ENCODE measurements around the gene MRPL52.
"Not testable (repeated sequence)": the region's sequence is repeated elsewhere in the genome, so short reads cannot be mapped to it uniquely, and the experiment has no call there.

The MRPL52 gene

DNA sequence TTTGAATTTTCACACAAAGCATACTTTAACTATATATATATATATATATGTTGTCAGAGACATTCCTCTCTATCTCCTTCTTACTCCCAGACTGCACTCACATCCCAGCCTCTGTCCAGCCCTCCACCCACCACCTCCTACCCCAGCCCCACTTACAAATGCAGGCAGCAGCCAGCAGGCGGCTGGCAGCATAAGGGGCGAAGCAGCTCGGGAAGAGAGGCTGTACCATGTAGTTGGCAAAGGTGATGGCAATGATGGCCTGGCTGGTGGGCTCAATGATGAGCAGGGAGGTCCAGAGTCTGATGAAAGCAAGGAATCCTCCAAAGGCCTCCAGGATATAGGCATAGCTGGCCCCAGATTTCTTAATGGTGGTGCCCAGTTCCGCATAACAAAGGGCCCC lies 16.9 kb upstream of the MRPL52 start:
- no peak for FAIRE-seq

DNA sequence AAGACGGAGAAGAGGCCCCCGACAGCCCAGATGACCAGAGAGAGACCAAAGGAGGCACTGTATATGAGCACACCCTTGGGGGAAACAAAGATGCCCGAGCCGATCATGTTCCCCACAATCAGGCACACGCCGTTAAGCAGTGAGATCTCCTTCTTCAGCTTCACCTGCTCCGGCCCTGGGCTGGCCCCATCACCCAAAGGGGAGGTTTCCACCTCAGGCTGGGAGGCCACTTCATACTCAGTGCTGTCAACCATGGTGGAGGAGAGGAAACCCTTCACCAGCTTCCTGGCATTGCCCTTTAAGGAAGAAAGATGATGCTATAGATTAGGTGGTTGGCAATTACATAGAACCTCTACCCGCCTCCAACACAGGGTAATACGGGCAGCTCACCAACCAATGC lies 16.5 kb upstream of the MRPL52 start:
- FAIRE-seq: no peak

DNA sequence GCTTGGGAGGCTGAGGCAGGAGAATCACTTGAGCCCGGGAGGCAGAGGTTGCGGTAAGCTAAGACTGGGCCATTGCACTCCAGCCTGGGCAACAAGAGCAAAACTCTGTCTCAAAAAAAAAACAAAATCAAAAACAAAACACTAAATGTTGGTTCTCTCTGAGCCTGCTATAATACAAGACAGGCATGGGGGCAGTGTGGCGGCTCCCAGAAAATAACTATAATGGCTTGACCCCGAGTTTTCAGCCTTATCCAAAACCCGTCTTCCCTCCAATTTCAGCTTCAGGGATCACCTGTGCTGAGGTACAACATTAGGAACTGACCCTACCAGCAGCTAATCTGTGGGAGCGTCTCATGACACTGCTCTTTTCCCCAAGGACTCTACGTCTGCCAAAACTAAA lies 15.3 kb upstream of the MRPL52 start:
- no peak for FAIRE-seq

DNA sequence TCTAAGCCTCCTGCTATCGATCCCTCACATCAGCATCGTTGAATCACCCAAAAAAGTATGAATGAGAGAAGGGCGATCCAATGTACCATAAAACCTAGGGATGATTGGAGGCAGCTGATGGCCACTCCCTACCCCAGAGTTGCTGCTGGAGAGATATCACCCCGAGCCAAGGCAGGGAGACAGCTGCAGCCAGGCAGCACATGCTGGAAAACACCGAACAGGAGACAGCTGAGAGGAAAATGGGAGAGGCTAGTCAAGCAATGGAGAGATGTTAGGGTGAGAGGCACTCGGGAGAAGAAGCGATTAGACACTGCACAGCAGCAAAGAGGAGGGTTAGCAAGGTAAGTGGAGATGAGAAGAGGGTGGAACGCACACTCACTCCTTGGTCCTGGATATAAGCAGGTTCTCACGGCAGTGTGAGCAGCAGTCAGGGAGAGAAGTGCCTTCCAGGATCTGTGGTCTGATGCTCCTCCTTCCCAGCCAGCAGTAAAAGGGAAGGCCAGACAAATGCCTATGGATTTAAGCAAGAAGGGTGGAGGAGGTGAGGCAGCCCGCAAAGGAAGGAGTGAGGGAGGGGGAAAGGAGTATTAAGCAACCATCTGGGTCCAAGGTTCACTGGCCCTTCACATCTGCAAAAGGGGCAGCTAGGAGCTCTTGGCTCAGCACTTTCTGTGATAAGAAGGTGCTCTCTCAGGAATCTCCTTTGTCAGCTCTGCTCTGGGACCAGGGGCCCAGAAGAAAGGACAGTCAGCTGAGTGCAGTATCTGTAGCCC lies 14.6 kb upstream of the MRPL52 start, which contains the start of gene SLC7A7:
Gene SLC7A7, minus strand, starts transcription at position 495 of the 773 bp plus-strand sequence. CDS start 2,037 bp downstream, outside the sequence.
- no peak for FAIRE-seq

DNA sequence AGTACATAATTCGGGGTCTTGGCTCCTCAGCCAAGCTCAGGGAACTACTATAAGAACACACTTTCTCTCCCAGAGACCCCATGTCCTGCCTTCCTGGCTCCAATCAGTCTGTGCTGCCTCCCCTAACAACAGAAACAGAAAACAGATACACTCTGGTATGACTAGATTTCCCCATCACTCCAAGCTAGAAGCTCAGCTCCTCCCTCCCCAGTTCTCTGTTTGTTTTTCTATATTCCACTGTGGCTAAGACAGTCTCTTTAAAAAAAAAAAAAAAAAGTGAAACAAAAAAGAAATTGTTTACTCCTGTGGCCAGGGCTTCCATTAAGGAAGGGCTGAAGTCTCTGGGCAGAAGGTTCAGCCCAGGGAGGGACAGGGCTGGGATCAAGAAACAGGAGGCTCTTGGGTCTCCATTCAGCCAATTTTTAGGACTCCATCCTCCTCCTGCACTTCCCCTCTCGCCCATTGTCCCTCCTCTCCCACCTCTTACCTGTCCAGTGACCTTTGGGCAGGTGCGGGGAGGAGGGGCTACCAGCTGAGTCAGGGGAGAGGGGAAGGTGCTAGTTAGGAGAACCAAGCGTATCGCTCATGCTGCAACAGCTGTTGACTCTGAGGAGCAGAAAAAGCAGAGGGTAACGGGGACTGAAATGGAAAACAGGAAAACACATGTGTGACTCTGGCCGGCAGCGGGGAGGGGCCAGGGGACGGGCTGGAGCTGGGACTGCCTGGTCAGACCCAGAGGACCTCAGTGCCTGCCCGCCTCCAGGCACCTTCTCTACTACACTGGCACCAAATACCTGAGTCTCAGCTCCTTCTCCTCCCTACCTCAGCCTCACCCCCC lies 10.3 kb upstream of the MRPL52 start:
- no peak for FAIRE-seq

DNA sequence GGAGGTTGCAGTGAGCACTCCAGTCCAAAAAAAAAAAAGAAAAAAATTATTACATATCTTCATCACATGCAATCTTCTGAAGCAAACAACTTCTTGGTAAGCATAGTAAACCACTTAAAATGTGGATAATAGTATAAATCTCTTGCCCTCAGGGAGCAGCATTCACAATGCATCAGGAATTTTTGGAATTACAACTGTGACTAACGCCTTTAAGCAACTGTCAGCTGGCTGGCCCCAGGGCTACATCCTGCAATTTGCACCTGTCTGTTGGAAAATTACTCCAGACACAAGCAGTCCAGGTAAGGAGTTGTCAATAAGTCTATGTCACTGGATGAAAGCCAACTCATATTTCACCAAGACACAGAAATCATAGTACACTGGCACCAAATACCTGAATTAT lies 9.0 kb upstream of the MRPL52 start:
- FAIRE-seq: no peak

DNA sequence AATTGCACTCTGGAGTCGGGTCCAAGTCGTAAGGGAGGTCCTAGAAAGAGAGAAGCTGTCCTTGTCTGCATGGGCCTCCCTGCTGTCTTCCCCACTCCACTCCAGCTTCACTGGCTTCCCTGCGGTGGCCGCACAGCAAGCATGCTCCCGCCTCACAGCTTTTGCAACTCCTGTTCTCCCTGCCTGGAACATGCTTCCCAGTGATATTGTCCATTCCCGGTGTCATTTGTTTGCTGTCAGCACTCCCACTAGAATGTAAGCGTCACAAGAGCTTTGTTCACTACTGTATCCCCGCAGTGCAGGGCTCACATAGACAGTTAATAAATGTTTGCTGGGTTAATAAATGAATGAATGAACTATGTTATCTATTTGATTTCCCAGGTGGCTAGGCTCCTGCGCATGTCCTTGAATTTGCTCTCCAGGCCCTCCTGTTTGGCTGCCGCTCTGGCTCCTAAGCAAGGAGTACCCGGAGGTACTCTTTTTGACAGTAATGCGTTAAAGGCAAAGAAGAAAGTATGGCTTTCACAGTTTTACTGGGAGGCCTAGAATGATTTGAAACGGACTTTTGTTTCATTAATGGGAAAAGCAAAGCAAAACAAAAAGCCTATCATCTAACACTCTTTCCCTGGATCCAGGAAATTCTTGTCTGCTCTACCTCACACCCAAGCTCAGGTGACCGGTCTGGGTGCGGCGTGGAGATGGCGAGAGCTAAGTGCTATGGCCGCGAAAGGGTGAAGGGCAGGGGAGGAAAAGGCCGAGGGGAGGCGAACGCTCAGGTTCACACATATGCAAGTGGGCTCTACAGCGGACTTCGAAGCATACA lies 8.3 kb upstream of the MRPL52 start:
- FAIRE-seq: no peak

DNA sequence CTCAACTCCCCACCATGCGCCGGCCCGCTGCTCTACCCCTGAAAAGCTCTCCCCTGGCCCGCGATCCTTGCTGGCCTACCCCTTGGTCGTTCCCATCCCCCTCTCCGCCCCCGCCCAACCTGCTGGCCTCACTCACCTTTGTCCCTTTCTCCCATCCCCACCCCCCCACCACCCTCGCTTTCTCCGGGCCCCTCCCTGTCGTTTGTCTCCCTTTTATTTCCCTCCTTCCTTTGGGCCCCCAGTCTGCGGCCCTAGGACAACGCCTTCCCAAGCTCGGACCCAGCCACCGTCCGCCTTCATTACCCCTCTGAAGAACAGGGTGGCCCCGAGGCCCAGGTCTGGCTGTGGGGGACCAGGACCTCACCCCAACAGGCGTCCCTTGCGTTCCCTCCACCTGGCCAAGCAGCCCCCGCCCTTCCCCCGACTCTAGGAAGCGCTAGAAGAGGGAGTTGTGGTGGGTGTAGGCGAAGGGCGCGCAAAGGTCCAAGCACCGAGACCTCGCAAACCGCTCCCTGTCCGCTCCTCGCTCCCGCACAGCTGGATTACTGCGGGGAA lies 7.6 kb upstream of the MRPL52 start:
- FAIRE-seq: no peak

DNA sequence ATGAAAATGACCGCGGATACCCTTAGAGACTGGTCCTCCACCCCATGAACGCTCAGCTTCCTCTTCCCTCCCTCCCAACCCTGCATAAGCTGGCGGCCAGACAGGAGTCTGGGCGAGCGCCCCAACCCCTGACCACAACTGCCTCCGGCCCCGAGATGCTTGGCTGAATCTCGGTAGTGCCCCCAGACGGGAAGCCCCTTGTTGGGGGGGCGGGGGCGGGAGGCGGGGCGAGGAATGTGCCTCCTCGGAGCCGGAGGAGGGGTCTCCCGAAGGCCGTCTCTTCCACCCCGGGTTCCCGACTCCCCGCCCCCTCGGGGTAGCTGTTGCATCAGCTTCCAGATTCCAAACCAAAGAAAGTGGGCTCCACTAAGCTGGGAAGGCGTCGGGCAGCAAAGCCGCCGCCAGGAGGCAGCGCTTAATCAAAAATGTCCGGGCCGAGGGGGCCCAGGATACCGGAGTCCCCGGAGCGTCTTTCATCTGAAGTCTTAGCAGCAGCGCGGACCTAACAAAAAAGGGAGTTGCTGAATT lies 7.1 kb upstream of the MRPL52 start:
- FAIRE-seq: no peak

DNA sequence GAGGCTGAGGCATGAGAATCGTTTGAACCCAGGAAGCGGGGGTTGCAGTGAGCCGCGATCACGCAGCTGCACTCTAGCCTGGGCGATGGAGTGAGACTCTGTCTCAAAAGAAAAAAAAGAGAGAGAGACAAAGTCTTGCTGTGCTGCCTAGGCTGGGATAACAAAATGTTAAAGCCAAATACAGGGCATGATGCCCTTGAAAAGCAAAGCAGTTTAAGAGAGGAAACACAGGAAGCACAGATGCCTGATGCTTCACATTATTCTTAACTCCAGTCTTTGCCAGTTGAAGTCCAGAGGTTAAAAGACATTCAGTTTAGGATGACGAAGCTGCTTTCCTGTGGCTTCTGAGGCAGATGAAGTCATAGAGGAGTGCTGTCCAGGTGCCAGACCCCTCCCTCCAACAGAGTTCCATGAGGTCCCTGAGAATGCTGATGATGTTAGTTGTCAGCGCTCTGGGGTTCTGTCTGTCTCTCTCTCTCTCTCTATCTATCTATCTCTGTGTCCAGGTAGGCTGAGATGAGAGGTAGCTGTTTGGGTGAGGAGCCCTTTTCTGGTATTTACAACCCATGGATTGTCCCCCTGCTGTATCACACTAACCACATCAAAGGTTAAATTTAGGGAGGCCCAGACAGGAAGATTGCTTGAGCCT lies 4.9 kb upstream of the MRPL52 start:
- FAIRE-seq: no peak

DNA sequence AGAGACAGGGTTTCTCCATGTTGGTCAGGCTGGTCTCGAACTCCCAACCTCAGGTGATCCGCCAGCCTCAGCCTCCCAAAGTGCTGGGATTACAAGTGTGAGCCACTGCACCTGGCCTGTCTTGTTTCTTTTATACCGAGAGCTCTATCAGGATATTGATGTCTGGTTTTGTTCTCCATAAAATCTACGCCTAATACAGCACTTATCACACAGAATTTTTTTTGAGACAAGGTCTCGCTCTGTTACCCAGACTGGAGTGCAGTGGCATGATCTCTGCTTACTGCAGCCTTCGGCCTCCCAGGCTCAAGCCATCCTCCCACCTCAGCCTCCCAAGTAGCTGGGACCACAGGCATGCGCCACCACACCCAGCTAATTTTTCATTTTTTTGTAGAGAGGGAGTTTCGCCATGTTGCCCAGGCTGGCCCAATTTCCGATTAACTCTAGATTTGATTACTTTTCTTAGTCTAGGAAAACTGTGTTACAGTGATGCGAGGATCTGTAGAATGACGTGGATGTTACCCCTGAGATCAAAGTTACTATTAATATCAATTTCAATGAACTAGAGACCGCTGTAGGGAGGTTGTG lies 519 bp upstream of the MRPL52 start:
- not testable (repeated sequence) for FAIRE-seq

DNA sequence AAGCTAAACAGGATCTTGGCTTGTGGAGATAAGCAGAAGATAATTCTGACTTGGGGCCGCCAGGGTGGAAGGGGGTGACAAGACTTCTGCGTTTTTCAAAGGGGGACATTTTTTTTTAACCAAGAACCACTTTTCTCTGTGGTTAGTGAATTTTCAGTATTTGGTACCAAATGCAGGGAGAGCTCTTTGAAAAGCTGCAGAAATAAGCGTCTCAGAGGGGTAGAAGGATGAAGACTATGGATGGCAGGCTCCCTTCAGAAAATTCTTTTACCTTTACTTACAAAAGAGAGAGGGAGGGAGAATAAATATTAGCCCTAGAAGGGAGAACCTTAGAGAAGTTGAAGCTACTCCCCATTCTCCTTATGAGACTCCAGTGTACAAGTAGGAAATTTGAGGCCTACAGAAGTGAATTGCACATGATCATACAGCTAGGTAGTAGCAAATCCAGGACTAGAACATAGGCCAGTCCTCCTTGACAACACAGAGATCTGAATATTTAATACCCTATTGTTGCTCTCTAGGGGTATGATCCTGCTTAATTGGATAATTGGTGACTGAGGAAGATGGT lies 840 bp downstream of the MRPL52 start:
- no peak for FAIRE-seq

DNA sequence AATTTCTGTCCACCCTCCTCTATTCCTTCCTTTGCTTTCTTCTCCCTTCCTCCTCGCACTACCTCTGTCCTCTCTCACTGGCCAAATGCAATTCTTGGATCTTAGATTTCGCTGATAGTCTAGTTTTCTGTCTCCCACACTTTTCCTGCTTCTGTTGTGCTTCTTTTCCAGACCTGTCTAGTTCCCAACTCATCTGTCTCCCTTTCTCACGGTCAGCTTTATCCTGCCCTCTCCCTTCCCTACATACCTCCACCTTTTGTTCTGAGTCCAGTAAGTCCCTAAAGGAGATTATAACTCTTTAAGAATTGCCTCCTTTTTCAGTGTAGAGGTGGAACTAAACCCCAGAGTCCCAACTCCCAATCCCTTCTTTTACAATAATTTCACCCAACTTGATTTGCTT lies 5.8 kb downstream of the MRPL52 start:
- no peak for FAIRE-seq

DNA sequence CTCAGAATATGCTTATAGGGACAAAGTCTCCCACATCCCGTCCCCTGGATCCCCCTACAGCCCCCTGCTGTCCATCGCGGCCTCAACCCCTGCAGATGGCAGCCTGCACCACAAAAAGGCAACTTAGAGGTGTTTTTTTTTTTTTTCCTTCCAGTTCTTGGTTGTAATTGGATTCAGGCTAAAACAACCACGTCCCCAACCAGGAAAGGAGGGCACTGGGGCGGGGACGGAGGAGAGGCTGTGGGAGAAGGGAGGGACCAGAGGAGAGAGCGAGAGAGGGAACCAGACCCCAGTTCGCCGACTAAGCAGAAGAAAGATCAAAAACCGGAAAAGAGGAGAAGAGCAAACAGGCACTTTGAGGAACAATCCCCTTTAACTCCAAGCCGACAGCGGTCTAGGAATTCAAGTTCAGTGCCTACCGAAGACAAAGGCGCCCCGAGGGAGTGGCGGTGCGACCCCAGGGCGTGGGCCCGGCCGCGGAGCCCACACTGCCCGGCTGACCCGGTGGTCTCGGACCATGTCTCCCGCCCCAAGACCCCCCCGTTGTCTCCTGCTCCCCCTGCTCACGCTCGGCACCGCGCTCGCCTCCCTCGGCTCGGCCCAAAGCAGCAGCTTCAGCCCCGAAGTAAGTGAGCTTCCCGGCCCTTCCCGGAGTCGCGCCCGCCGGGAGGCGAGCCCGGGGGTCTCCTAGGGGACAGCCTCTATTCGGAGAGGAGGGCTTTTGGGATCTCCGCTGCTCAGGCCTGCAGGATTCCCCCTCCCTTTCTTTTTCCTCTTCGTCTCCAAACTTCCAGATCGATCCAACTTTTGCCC lies 6.8 kb downstream of the MRPL52 start, which contains the start of gene MMP14:
Gene MMP14, plus strand, starts transcription at position 285 of the 813 bp plus-strand sequence. Its CDS starts 233 bp downstream, at position 518.
- peak; percentile 93 for FAIRE-seq

DNA sequence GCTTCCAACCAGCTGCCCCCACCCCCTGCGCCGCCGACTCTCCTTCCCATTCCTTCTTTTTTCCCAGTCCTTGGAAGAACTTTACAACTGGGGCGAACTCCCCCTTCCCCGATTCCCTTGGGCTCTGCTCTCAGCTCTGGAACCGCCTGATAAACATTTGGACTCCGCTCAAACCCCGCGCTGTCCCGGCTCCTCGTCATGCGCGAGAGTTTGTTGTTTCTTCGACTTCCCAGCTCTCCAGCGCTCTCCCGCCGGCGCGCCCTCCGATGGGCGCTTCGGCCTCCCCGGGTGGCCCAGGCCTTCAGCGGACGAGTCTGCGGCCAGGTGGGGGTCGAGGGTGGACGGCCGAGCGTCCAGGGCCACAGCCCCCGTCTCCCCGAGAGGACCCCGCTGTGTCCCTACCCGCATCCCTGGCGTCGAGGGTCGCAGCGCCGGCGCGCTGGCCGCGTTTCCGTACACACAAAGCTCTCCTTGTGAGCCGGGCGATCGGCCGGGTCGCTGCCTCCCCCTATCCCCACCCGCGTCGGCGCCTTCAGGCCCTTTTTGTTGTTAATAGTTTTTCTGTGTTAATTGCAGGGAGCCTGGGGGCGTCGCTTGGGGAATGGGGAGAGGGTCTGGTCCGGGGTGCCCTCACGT lies 7.5 kb downstream of the MRPL52 start:
- no peak for FAIRE-seq

DNA sequence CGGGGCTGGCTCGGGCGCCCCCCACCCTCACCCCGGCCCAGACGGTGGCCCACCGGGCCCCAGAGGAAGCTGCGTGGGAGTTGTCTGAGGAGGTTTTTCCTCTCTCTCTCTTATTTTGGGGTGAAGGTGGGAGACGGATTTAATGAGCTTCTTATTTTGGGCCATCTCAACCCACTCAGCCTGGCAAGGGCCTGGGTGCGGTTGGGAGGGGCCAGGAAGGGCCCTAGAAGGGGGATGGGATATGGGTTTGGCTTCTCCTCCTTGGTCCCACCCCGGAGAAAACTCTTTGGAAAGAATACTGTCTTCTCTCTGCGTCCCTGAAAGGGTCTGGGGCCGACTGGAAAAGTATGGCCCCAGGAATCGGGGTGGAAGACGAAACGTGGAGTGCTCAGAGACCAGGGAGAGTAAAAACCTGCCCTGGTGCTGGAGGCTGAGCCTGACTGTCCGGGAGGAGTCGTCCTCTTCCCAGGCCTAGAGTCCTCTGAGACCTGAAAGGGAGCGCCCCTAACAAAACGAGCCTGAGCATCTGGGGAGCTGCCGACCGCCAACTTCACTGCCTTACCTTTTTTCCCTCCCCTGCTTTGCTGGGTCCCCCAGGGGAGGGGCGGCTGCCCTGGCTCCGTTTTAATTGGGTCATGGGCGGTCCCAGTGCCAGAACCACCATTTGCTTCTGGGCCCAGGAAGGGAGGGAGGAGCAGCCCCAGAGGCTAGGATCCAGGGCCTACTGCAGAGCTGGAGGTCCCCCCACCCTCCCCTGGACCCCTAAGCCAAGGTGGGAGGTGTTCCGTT lies 8.3 kb downstream of the MRPL52 start:
- FAIRE-seq: no peak

DNA sequence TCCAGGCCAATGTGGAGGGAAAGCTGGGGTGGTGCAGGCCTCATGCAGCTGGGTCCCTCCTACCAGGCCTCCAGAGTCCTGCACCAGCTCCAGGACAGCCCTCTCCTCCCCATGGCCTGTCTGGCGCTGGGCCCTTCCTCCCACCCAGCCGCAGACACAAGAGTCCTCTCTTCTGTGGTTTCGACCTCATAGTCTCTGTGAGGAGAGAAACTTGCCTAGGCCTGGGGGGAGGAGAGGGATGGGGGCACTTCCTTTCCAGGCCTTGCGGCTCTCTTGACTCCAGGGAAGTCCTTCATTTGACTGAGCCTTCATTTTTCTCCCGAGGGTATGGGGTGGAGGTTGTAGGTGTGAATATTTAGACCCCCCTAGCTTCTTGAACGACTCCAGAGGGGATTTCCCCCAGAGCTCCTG lies 8.9 kb downstream of the MRPL52 start:
- FAIRE-seq: no peak

DNA sequence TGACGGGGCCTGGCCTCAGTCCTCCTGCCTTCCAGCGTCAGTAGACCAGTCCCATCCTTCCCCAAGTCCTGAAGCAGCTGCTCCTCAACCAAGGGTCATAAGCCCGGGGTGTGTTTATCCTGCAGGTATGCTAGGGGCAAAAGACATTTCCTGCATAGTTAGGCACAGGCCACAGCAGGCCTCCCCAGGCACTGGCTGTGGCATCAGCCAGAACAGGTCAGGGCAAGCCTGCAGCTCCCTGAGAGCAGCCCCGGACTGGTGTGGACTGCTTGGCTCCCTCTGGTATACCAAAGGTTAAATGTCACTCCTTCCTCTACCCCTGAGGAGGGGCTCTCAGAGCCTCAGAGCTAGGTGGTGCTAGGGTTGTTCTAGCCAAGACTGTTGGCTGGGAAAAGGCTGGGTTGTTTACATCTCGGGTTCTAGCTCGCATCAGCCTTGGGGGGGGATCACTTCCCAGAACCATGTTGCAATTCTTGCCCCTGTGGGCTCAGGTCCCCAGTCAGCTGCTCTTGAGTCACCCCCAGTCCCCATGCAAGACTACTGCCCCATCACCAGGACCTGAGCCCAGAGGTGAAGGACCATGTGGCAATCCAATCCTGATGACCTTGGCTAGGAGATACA lies 9.6 kb downstream of the MRPL52 start:
- FAIRE-seq: no peak

Data from endometrium (tissue), 2 donors.